GM12878 (cell line): ENCODE measurements around the gene ZMIZ1. TPM values are rescaled to one million over a fixed set of nuclear protein-coding genes. Genes with fewer than 3 reads are reported as not detected.

Source experiments
- ATAC-seq: fragments of 200-7000 bp; cut with Tn5 transposase; 3 replicates; pipeline ENCODE4 v1.9.1; 2020; ENCODE audit warnings: mild to moderate bottlenecking, moderate library complexity
- BruUV-seq: library from RNA; stranded (reverse); fragments of 400-500 nt; replicated peaks from 2 replicates; lab custom pipeline; 2021; lab: Mats Ljungman, UMichigan
- CTCF ChIA-PET: fragments of 300-600 bp; sonication (Branson Sonifier 250); formaldehyde crosslinking; extraction: SDS; loops from one replicate; lab custom pipeline; 2021; ENCODE audit warnings: inconsistent platforms; lab: Yijun Ruan, JAX
- POLR2A ChIA-PET: fragments of 350-600 bp; formaldehyde crosslinking; extraction: SDS; loops from one replicate; lab custom pipeline; 2021; ENCODE audit warnings: inconsistent platforms; lab: Charles Lee
- RAD21 ChIA-PET: fragments of 300-600 bp; sonication (Branson Sonifier 250); formaldehyde crosslinking; loops from one replicate; lab custom pipeline; 2023; ENCODE audit warnings: antibody characterized with exemption; ENCODE audit not compliant: unreplicated experiment; lab: Charles Lee
- SMC1A ChIA-PET: fragments of 300-600 bp; sonication (Branson Sonifier 250); formaldehyde crosslinking; loops from one replicate; lab custom pipeline; 2023; ENCODE audit not compliant: unreplicated experiment, uncharacterized antibody; lab: Charles Lee
- DNase-seq: peaks from one replicate; pipeline ENCODE4 v3.0.0-alpha.2; 2011; ENCODE audit warnings: low read depth, low spot score
- FAIRE-seq: peaks from 3 replicates; lab custom pipeline; 2011; peaks lifted over from hg19 to GRCh38; lab: Jason Lieb, UNC
- H2AFZ ChIP-seq: 2 replicates; pipeline ENCODE4 v1.6.0; 2011; ENCODE audit warnings: low read depth, low read length, control low read depth; ENCODE audit not compliant: control insufficient read depth
- H3K27ac ChIP-seq: 2 replicates; pipeline ENCODE4 v1.5.1; 2011; ENCODE audit warnings: control low read depth; ENCODE audit not compliant: control insufficient read depth, insufficient read depth
- H3K27me3 ChIP-seq, 2 experiments: replicated peaks in 1 of 2; 2 replicates each; pipeline versions ENCODE4 v1.6.0 to v1.6.1; 2011; ENCODE audit warnings: low read length in 1 of 2; ENCODE audit not compliant: control insufficient read depth in 2 of 2, insufficient read depth in 2 of 2
- H3K36me3 ChIP-seq, 2 experiments: 2 replicates each; pipeline ENCODE4 v1.5.1; 2011; ENCODE audit warnings: low read length in 1 of 2; ENCODE audit not compliant: control insufficient read depth in 2 of 2, insufficient read depth in 2 of 2
- H3K4me1 ChIP-seq: 2 replicates; pipeline ENCODE4 v1.6.1; 2011; ENCODE audit warnings: mild to moderate bottlenecking, low read length, moderate library complexity, mixed read lengths; ENCODE audit not compliant: control insufficient read depth, insufficient read depth
- H3K4me2 ChIP-seq: 2 replicates; pipeline ENCODE4 v1.6.0; 2011; ENCODE audit warnings: control low read depth; ENCODE audit not compliant: control insufficient read depth, insufficient read depth
- H3K4me3 ChIP-seq: fragments of 200-600 bp; sonication (generic); 2 replicates; pipeline ENCODE4 v1.5.1; 2016
- H3K79me2 ChIP-seq: 2 replicates; pipeline ENCODE4 v1.6.0; 2011; ENCODE audit warnings: low read length; ENCODE audit not compliant: control insufficient read depth, insufficient read depth
- H3K9ac ChIP-seq: 2 replicates; pipeline ENCODE4 v1.8.0; 2011; ENCODE audit warnings: low read length, control low read depth, mixed read lengths; ENCODE audit not compliant: control insufficient read depth, insufficient read depth
- H3K9me3 ChIP-seq: replicated peaks from 3 replicates; pipeline ENCODE4 v1.5.1; 2011; ENCODE audit warnings: mild to moderate bottlenecking, low read length; ENCODE audit not compliant: control insufficient read depth, insufficient read depth
- H4K20me1 ChIP-seq: 2 replicates; pipeline ENCODE4 v1.6.0; 2011; ENCODE audit not compliant: control insufficient read depth, insufficient read depth
- ASH2L ChIP-seq: fragments of 300-600, 200-600 bp; sonication (generic); IDR thresholded peaks from 2 replicates; pipeline ENCODE4 v1.6.1; 2017; ENCODE audit warnings: low read depth, mild to moderate bottlenecking, borderline replicate concordance
- CEBPB ChIP-seq, 2 experiments: fragments of 150-350 bp in 1 of 2; IDR thresholded peaks; 2 replicates each; pipeline ENCODE4 v1.6.1; 2012 to 2014; ENCODE audit warnings: low read depth in 2 of 2, low read length in 2 of 2, borderline replicate concordance in 1 of 2, inconsistent platforms in 1 of 2
- HDAC6 ChIP-seq: fragments of 200-600 bp; sonication (generic); IDR thresholded peaks from one replicate; pipeline ENCODE4 v1.8.0; 2017; ENCODE audit warnings: antibody characterized with exemption; ENCODE audit not compliant: unreplicated experiment
- IKZF2 ChIP-seq, 2 experiments: fragments of 450-650 bp; IDR thresholded peaks; 2 replicates each; pipeline ENCODE4 v1.6.1; 2017; ENCODE audit warnings: mild to moderate bottlenecking in 2 of 2, moderate library complexity in 2 of 2
- MTA2 ChIP-seq: fragments of 450-650 bp; IDR thresholded peaks from 2 replicates; pipeline ENCODE4 v1.6.1; 2016; ENCODE audit warnings: low read depth, mild to moderate bottlenecking, moderate library complexity
- RAD51 ChIP-seq: fragments of 450-650 bp; IDR thresholded peaks from 2 replicates; pipeline ENCODE4 v1.6.1; 2016; ENCODE audit warnings: moderate library complexity, mild to moderate bottlenecking, inconsistent platforms
- RCOR1 ChIP-seq: conservative IDR thresholded peaks from 2 replicates; pipeline ENCODE4 v1.6.1; 2012; ENCODE audit warnings: low read depth, low read length, improper control_type of control experiment
- SMAD5 ChIP-seq: IDR thresholded peaks from 2 replicates; pipeline ENCODE4 v1.6.1; 2016; ENCODE audit warnings: antibody characterized with exemption, low read depth
- STAT3 ChIP-seq: IDR thresholded peaks from 2 replicates; pipeline ENCODE4 v1.6.1; 2011; ENCODE audit warnings: low read depth, low read length, improper control_type of control experiment
- SUZ12 ChIP-seq: fragments of 200-600 bp; sonication (generic); IDR thresholded peaks from one replicate; pipeline ENCODE4 v1.6.1; 2018; ENCODE audit warnings: antibody characterized with exemption, mild to moderate bottlenecking; ENCODE audit not compliant: unreplicated experiment
- TCF3 ChIP-seq: IDR thresholded peaks from 2 replicates; pipeline ENCODE4 v1.6.1; 2012; ENCODE audit warnings: low read depth, mild to moderate bottlenecking, low read length, borderline replicate concordance; ENCODE audit not compliant: insufficient read depth
- TCF7 ChIP-seq: IDR thresholded peaks from 2 replicates; pipeline ENCODE4 v1.6.1; 2014; ENCODE audit warnings: antibody characterized with exemption, borderline replicate concordance
- WRNIP1 ChIP-seq: IDR thresholded peaks from 2 replicates; pipeline ENCODE4 v1.6.1; 2011; ENCODE audit warnings: low read depth, low read length, improper control_type of control experiment, borderline replicate concordance
- YY1 ChIP-seq: IDR thresholded peaks from 2 replicates; pipeline ENCODE4 v1.6.1; 2011; ENCODE audit warnings: low read depth, mild to moderate bottlenecking, low read length
- ZNF384 ChIP-seq: IDR thresholded peaks from 2 replicates; pipeline ENCODE4 v1.6.1; 2012; ENCODE audit warnings: low read depth, mild to moderate bottlenecking, low read length, improper control_type of control experiment, borderline replicate concordance
- WGBS: methylation state at CpG from one replicate; pipeline ENCODE4 v1.1.6; 2016; ENCODE audit warnings: low lambda C conversion rate; ENCODE audit not compliant: insufficient replicate concordance, insufficient coverage; ENCODE audit errors: missing lambda C conversion rate; 5-methylcytosine and 5-hydroxymethylcytosine counted together
- in situ Hi-C: fragments of 300-500 bp; cut with MboI; formaldehyde crosslinking; loops from 9 replicates; pipeline ENCODE4 v1.14.3; 2018; ENCODE audit warnings: mixed read lengths
- intact Hi-C: fragments of 100-400 bp; cut with micrococcal nuclease; formaldehyde crosslinking; loops from one replicate; pipeline ENCODE4 v1.14.2; 2022; ENCODE audit not compliant: unreplicated experiment
- polyA plus RNA-seq, 11 experiments: library from polyadenylated mRNA; depleted of rRNA in 4 of 11; unstranded in 6 of 11; stranded (reverse) in 5 of 11; fragments of >200 nt; fragmentation: Nextera tagmentation in 4 of 11; fragmentation: Illumina TruSeq in 1 of 11; extraction: Ambion mirVana in 4 of 11; extraction: Trizol in 1 of 11; gene quantifications; 1 replicate in 1 of 11; 2 replicates in 10 of 11; pipeline versions ENCODE4 v1.2.1 to v1.2.3, GENCODE V29; 2011 to 2016; ENCODE audit warnings: inconsistent platforms in 2 of 11, missing spikeins in 2 of 11, low read depth in 1 of 11
- total RNA-seq, 4 experiments: library from RNA; depleted of rRNA in 3 of 4; stranded (reverse); fragments of >200 nt in 3 of 4; fragmentation: Illumina TruSeq in 1 of 4; extraction: Trizol in 1 of 4; gene quantifications; 2 replicates each; pipeline versions ENCODE4 v1.2.1 to v1.2.3, GENCODE V29; 2013 to 2021
- TF ChIP-seq, protein P1 (sequence below): IDR thresholded peaks from 2 replicates; pipeline ENCODE4 v1.6.1; 2011; ENCODE audit warnings: borderline replicate concordance, low read depth, mild to moderate bottlenecking, moderate library complexity, low read length; ENCODE audit not compliant: insufficient read depth, poor library complexity, severe bottlenecking
- TF ChIP-seq, protein P2 (sequence below): IDR thresholded peaks from 2 replicates; pipeline ENCODE4 v1.6.1; 2011; ENCODE audit warnings: borderline replicate concordance, low read depth, mild to moderate bottlenecking, moderate library complexity, mixed read lengths, low read length; ENCODE audit not compliant: insufficient read depth; ENCODE audit errors: extremely low read length
- TF ChIP-seq, protein P3 (sequence below): fragments of 450-650 bp; IDR thresholded peaks from 2 replicates; pipeline ENCODE4 v1.6.1; 2014; ENCODE audit warnings: mild to moderate bottlenecking
- TF ChIP-seq, protein P4 (sequence below): IDR thresholded peaks from 2 replicates; pipeline ENCODE4 v1.6.1; 2012; ENCODE audit warnings: low read depth, low read length, improper control_type of control experiment

Gene ZMIZ1
- total and polyA plus RNA-seq, 10 of the 15 experiments (the other 5 are each of a cell fraction or from before 2014, with no cell fraction given) = 3.1 to 82.3 (median 14.9) TPM

DNA sequence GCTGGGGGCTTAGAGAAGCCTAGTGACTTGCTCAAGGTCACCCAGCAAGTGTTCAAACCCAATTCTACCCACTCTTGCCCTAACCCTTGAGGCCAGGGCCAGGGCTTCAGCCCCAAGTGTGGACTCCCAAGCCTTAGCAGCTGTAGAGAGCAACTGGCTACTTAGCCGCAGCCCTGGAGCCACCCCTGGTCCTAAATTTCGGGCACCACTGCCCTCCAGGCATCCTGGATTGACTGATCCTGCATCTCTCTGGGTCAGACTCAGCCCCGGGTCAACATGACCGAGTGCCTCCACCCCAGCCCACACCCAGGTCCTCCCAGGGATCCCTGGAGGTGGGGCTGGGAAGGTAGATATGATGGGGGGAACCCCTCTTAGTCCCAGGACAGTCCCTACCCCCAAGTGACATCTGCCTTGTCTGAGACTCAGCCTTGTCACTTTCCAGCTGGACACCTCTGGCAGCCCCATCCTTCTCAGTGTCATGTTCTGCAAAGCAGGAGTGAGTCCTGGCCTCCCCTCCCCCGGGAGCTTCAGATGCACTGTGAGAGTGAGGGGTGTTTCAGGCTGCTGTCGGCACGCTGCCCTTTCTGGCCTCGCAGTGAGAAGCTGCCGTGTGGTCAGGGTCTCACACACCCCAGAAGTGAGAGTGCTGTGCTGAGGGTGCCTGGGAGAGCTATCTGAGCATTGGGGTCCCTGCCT lies 89.8 kb downstream of the ZMIZ1 start (continued):
- TF ChIP-seq SUZ12 (no peak), WRNIP1 (no peak)
- TF ChIP-seq, protein P1, sequence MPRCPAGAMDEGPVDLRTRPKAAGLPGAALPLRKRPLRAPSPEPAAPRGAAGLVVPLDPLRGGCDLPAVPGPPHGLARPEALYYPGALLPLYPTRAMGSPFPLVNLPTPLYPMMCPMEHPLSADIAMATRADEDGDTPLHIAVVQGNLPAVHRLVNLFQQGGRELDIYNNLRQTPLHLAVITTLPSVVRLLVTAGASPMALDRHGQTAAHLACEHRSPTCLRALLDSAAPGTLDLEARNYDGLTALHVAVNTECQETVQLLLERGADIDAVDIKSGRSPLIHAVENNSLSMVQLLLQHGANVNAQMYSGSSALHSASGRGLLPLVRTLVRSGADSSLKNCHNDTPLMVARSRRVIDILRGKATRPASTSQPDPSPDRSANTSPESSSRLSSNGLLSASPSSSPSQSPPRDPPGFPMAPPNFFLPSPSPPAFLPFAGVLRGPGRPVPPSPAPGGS = no peak

DNA sequence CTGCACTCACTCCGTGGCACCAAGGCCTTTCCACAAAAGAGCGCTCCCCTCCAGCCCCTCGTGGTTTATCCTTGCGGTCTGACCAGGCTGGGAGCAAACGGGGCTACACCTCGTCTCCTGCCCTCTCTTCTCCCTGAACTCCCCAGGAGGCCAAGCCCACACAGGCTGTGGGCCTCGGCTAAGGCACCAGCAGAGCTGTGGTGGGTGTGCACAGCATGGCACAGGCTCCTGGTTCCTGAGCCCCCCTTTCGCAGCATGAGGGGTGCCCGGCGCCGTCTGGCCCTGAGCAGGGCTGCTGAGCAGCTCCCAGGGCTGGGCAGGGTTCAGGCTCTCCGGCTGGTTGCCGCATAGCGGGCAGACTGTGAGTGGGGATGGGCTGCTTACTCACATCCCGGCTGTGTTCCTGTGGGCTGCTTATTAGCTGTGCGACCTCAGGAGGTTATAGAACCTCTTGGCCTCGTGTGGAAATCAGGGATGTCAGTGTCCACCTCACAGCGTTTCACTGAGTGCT lies 90.4 kb downstream of the ZMIZ1 start:
- H3K9me3 ChIP-seq = no peaks in the 10 kb centered on the region
- no peaks in the 10 kb centered on the region for H3K27me3 ChIP-seq
- DNase-seq = no peak
- ATAC-seq = no peak
- H3K9ac ChIP-seq = no peak overlapping the region
- no peak for TF ChIP-seq TCF3
- TF ChIP-seq, protein P2, sequence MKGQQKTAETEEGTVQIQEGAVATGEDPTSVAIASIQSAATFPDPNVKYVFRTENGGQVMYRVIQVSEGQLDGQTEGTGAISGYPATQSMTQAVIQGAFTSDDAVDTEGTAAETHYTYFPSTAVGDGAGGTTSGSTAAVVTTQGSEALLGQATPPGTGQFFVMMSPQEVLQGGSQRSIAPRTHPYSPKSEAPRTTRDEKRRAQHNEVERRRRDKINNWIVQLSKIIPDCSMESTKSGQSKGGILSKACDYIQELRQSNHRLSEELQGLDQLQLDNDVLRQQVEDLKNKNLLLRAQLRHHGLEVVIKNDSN = no peak
- no peak for TF ChIP-seq ASH2L
- TF ChIP-seq IKZF2 (IDR thresholded peaks at IDR 0.05) = no peak
- no peak for TF ChIP-seq HDAC6
- no peak for TF ChIP-seq STAT3
- TF ChIP-seq SMAD5 = no peak
- TF ChIP-seq TCF7 = no peak
- TF ChIP-seq RCOR1 = no peak
- no peak for TF ChIP-seq CEBPB (IDR thresholded peaks at IDR 0.05; ENCODE audit: borderline replicate concordance in 1 of 2, low read depth in 2 of 2, low read length in 2 of 2)
- TF ChIP-seq, protein P3, sequence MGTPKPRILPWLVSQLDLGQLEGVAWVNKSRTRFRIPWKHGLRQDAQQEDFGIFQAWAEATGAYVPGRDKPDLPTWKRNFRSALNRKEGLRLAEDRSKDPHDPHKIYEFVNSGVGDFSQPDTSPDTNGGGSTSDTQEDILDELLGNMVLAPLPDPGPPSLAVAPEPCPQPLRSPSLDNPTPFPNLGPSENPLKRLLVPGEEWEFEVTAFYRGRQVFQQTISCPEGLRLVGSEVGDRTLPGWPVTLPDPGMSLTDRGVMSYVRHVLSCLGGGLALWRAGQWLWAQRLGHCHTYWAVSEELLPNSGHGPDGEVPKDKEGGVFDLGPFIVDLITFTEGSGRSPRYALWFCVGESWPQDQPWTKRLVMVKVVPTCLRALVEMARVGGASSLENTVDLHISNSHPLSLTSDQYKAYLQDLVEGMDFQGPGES = no peak
- TF ChIP-seq, protein P4, sequence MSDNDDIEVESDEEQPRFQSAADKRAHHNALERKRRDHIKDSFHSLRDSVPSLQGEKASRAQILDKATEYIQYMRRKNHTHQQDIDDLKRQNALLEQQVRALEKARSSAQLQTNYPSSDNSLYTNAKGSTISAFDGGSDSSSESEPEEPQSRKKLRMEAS = no peak
- no peak for TF ChIP-seq MTA2
- TF ChIP-seq YY1 = no peak
- TF ChIP-seq RAD51 = no peak
- no peak for TF ChIP-seq ZNF384
- H3K4me3 ChIP-seq = no peak overlapping the region
- FAIRE-seq = no peak
- no peaks in the 10 kb centered on the region for H4K20me1 ChIP-seq
- in situ Hi-C loops (no loop called here), intact Hi-C loops (no loop called here)
- no TSS peak for BruUV-seq
- WGBS = 30% methylated on average over 18 of the region's 18 CpGs
- H3K4me2 ChIP-seq = no peak overlapping the region
- ChIA-PET CTCF (no interaction called here), POLR2A (no interaction called here), SMC1A (no interaction called here), RAD21 (no interaction called here)
- H3K4me1 ChIP-seq = no peaks in the 10 kb centered on the region; the same call in 1 of the 2 replicates
- no peak overlapping the region for H2AFZ ChIP-seq
- H3K36me3 ChIP-seq = no peaks in the 10 kb centered on the region
- H3K27ac ChIP-seq = no peak overlapping the region
- H3K79me2 ChIP-seq = no peaks in the 10 kb centered on the region
